Bronchial epithelial cell (primary cell): ENCODE results near the gene TRIM52. TPM values are rescaled to one million over a fixed set of nuclear protein-coding genes. Genes with fewer than 3 reads are reported as not detected.
"Not testable (repeated sequence)": the region's sequence is repeated elsewhere in the genome, so short reads cannot be mapped to it uniquely, and the experiment has no call there.

ENCODE experiments used
- DNase-seq: peaks from one replicate; pipeline ENCODE4 v3.0.0-alpha.2; 2010; ENCODE audit warnings: low read depth
- FAIRE-seq: peaks from 2 replicates; lab custom pipeline; 2011; peaks lifted over from hg19 to GRCh38; lab: Jason Lieb, UNC
- H3K27me3 ChIP-seq: 2 replicates; pipeline ENCODE4 v1.5.1; 2011; ENCODE audit warnings: low read length; ENCODE audit not compliant: control insufficient read depth, insufficient read depth
- H3K36me3 ChIP-seq: 2 replicates; pipeline ENCODE4 v1.5.1; 2011; ENCODE audit warnings: low read length; ENCODE audit not compliant: control insufficient read depth, insufficient read depth
- H3K4me3 ChIP-seq: 2 replicates; pipeline ENCODE4 v1.5.1; 2011; ENCODE audit warnings: mild to moderate bottlenecking, low read depth, low read length, control low read depth
- total RNA-seq: library from RNA; depleted of rRNA; stranded (reverse); fragments of >200 nt; gene quantifications from 2 replicates; pipeline ENCODE4 v1.2.1, GENCODE V29; 2014
- TF ChIP-seq, protein P1 (sequence below): IDR thresholded peaks from 2 replicates; pipeline ENCODE4 v1.5.1; 2011; ENCODE audit warnings: mild to moderate bottlenecking, moderate library complexity, low read length, control low read depth, inconsistent platforms; ENCODE audit not compliant: insufficient read depth, severe bottlenecking

Gene TRIM52
- total RNA-seq, 1 donor from 2014 or later: 1.3 TPM

DNA sequence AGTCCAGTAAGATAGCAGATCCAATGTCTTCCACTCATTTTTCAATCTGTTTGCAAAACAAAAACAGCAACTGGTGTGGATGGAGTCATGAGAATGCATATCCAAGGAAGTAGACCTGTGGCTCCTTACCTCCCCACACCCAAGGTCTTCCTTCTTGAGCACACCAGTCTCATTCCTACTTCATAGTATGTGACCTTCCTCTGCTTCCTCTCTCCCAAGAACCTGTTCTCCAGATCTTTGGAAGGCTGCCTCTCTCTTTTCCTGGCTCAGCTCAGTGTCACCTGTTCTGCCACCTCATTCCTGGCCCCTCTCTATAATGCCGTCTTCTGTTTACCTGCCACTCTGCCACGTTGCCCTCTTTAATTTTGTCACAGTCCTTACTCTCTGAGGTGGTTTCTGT lies 48.0 kb downstream of the TRIM52 start:
- DNase-seq: no peak
- no peak overlapping the region for H3K4me3 ChIP-seq
- TF ChIP-seq, protein P1, sequence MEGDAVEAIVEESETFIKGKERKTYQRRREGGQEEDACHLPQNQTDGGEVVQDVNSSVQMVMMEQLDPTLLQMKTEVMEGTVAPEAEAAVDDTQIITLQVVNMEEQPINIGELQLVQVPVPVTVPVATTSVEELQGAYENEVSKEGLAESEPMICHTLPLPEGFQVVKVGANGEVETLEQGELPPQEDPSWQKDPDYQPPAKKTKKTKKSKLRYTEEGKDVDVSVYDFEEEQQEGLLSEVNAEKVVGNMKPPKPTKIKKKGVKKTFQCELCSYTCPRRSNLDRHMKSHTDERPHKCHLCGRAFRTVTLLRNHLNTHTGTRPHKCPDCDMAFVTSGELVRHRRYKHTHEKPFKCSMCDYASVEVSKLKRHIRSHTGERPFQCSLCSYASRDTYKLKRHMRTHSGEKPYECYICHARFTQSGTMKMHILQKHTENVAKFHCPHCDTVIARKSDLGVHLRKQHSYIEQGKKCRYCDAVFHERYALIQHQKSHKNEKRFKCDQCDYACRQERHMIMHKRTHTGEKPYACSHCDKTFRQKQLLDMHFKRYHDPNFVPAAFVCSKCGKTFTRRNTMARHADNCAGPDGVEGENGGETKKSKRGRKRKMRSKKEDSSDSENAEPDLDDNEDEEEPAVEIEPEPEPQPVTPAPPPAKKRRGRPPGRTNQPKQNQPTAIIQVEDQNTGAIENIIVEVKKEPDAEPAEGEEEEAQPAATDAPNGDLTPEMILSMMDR: no peak
- H3K27me3 ChIP-seq: no peaks in the 10 kb centered on the region
- H3K36me3 ChIP-seq: no peaks in the 10 kb centered on the region
- FAIRE-seq: no peak

DNA sequence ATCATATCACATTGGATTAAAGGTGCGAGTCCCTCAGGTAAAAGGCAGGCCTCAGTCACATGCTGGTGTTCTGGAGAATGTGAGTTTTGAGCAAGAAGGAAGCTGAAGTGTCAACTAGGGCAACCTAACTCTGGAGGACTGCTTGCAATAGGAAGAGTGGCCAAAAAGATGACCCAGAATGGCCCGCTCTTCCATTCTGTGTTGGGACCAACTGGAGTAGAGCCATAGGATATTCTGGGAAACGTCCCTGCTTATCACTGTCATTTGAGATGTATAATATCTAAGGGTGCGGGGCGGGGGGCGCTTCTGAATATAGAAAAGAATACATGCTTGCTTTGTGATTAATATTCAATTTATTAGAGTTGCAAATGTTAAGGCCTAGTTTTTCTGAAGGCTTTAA lies 48.9 kb downstream of the TRIM52 start:
- no peak for DNase-seq
- Histone ChIP-seq H3K4me3 (no peak overlapping the region), H3K36me3 (no peaks in the 10 kb centered on the region), H3K27me3 (no peaks in the 10 kb centered on the region)
- no peak for FAIRE-seq
- TF ChIP-seq, protein P1: no peak

DNA sequence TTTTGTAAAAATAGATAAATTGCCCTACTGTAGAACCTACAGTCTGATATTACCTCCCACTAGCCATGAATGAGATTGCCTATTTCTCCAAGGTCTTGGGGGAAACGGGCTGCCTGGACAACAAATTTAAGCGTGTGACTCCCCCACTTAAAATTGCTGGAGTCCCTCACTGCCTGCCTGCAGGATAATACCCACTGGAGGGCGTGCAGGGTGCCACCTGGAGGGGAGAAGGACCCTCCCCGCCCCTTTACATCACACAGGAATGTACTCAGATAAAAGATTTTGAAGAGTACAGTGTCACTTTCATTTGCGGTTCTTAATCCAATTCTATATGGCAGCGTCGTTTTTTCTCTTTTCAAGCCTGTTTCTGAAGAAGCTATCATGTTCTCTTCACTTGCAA lies 49.7 kb downstream of the TRIM52 start:
- DNase-seq (no peak), FAIRE-seq (no peak)
- TF ChIP-seq, protein P1: no peak
- no peaks in the 10 kb centered on the region for H3K36me3 ChIP-seq
- H3K4me3 ChIP-seq: no peak overlapping the region
- H3K27me3 ChIP-seq: no peaks in the 10 kb centered on the region

DNA sequence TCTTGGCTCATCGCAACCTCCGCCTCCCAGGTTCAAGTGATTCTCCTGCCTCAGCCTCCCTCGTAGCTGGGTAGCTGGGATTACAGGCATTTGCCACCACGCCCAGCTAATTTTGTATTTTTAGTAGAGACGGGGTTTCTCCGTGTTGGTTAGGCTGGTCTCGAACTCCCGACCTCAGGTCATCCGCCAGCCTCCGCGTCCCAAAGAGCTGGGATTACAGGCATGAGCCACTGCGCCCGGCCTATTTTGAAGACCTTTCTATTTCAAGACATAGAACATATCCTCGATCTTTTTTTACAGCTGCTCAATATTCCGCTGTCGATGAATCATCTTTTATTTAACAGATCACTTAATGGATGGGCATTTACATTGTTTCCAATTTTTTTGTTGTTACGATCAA lies 50.2 kb downstream of the TRIM52 start:
- H3K4me3 ChIP-seq, H3K27me3 ChIP-seq, FAIRE-seq, H3K36me3 ChIP-seq, DNase-seq: not testable (repeated sequence)

DNA sequence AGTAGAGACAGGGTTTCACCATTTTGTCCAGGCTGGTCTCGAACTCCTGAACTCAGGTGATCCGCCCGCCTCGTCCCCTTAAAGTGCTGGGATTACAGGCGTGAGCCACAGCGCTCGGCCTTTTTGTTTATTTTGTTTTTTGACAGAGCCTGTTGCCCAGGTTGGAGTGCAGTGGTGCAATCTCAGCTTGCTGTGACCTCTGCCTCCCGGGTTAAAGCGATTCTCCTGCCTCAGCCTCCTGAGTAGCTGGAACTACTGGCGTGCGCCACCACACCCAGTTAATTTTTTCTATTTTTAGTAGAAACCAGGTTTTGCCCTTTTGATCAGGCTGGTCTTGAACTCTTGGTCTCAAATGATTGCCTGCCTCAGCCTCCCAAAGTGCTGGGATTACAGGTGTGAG lies 50.8 kb downstream of the TRIM52 start:
- H3K36me3 ChIP-seq, DNase-seq, H3K27me3 ChIP-seq, FAIRE-seq, H3K4me3 ChIP-seq: not testable (repeated sequence)

DNA sequence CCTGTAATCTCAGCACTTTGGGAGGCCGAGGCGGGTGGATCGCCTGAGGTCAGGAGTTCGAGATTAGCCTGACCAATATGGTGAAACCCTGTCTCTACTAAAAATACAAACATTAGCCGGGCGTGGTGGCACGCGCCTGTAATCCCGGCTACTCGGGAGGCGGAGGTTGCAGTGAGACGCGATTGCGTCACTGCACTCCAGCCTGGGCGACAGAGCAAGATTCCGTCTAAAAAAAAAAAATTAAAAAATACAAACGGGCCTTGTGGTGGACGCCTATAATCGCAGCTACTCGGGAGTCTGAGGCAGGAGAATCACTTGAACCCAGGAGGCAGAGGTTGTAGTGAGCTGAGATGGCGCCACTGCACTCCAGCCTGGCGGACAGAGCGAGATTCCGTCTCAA lies 51.9 kb downstream of the TRIM52 start:
- FAIRE-seq, H3K27me3 ChIP-seq, H3K36me3 ChIP-seq, H3K4me3 ChIP-seq, DNase-seq: not testable (repeated sequence)

DNA sequence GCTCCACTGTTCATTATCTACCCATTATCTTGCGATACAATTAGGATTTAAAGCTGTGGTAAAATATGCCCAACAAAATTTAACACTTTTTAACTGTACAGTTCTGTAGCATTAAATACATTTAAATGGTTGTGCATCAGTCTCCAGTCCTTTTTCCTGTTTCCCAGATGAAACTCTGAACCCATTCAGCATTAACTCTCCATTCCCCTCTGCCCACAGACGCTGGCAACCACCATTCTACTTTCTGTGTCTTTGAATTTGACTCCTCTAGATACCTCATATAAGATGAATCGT lies 53.0 kb downstream of the TRIM52 start:
- H3K36me3 ChIP-seq: no peaks in the 10 kb centered on the region
- FAIRE-seq (no peak), DNase-seq (no peak)
- no peaks in the 10 kb centered on the region for H3K27me3 ChIP-seq
- no peak overlapping the region for H3K4me3 ChIP-seq
- TF ChIP-seq, protein P1: no peak
